HG02852 (cell line): ENCODE measurements around the gene TMEM131.

ENCODE experiments used
- ATAC-seq: cut with Tn5 transposase; IDR thresholded peaks from one replicate; pipeline ENCODE4 v1.9.1; 2021; ENCODE audit warnings: mild to moderate bottlenecking, moderate library complexity; ENCODE audit not compliant: unreplicated experiment

TMEM131 gene

GRCh38 chr2:97992836-97993825 is 2.6 kb downstream of the TMEM131 start:
- ATAC-seq = no peak

GRCh38 chr2:97991081-97991856 is 4.5 kb downstream of the TMEM131 start:
- ATAC-seq = no peak

- no peak for ATAC-seq
Observed at GRCh38 chr2:97988722-97989121, 7.0 kb downstream of the TMEM131 start.

GRCh38 chr2:97985998-97986397 is 9.8 kb downstream of the TMEM131 start:
- no peak for ATAC-seq

- no peak for ATAC-seq
Observed at GRCh38 chr2:97983698-97984097, 12.1 kb downstream of the TMEM131 start.

GRCh38 chr2:97983134-97983533 is 12.6 kb downstream of the TMEM131 start:
- no peak for ATAC-seq

GRCh38 chr2:97982621-97983020 is 13.1 kb downstream of the TMEM131 start:
- no peak for ATAC-seq

- ATAC-seq = no peak
Observed at GRCh38 chr2:97981961-97982360, 13.8 kb downstream of the TMEM131 start.

- no peak for ATAC-seq
Observed at GRCh38 chr2:97979904-97980303, 15.8 kb downstream of the TMEM131 start.

GRCh38 chr2:97974471-97974870 is 21.3 kb downstream of the TMEM131 start:
- ATAC-seq = no peak

- no peak for ATAC-seq
Observed at GRCh38 chr2:97970293-97971060, 25.3 kb downstream of the TMEM131 start.

- no peak for ATAC-seq
Observed at GRCh38 chr2:97969081-97970067, 26.4 kb downstream of the TMEM131 start.

- ATAC-seq = no peak
Observed at GRCh38 chr2:97967931-97968627, 27.7 kb downstream of the TMEM131 start.

- no peak for ATAC-seq
Observed at GRCh38 chr2:97967216-97967592, 28.5 kb downstream of the TMEM131 start.

- ATAC-seq = peak; percentile 76
Observed at GRCh38 chr2:97966545-97967215, 29.1 kb downstream of the TMEM131 start.

- ATAC-seq = no peak
Observed at GRCh38 chr2:97965116-97965515, 30.6 kb downstream of the TMEM131 start.

GRCh38 chr2:97963880-97964279 is 31.9 kb downstream of the TMEM131 start:
- ATAC-seq = no peak

GRCh38 chr2:97963079-97963406 is 32.7 kb downstream of the TMEM131 start:
- no peak for ATAC-seq

- peak; percentile 43 for ATAC-seq
Observed at GRCh38 chr2:97961534-97961933, 34.2 kb downstream of the TMEM131 start.
